PFSK-1 (cell line): ENCODE results near the gene KLHL2.

Source experiments
- FOXP2 ChIP-seq: optimal IDR thresholded peaks from 2 replicates; pipeline ENCODE3; 2011; ENCODE audit warnings: borderline replicate concordance, control low read depth, inconsistent platforms; ENCODE audit not compliant: insufficient read depth; ENCODE audit errors: extremely low read length, extremely low read depth
- POLR2AphosphoS5 ChIP-seq: IDR thresholded peaks from 2 replicates; pipeline ENCODE4 v1.6.1; 2012; ENCODE audit warnings: low read depth, mild to moderate bottlenecking, control low read depth, low read length, moderate library complexity
- SIN3A ChIP-seq: IDR thresholded peaks from 2 replicates; pipeline ENCODE4 v1.6.1; 2012; ENCODE audit warnings: mild to moderate bottlenecking, low read length, moderate library complexity, borderline replicate concordance; ENCODE audit not compliant: insufficient read depth
- TAF1 ChIP-seq: IDR thresholded peaks from 2 replicates; pipeline ENCODE4 v1.6.1; 2012; ENCODE audit warnings: low read length, control low read depth, borderline replicate concordance; ENCODE audit not compliant: insufficient read depth
- TF ChIP-seq, protein P1 (sequence below), 2 experiments: IDR thresholded peaks; 2 replicates each; pipeline versions ENCODE4 v1.6.1 to v1.8.0; 2011 to 2012; ENCODE audit warnings: low read depth in 2 of 2, low read length in 2 of 2, control low read depth in 1 of 2, inconsistent platforms in 1 of 2, mild to moderate bottlenecking in 1 of 2, moderate library complexity in 1 of 2; ENCODE audit not compliant: insufficient read depth in 1 of 2

The KLHL2 gene

DNA sequence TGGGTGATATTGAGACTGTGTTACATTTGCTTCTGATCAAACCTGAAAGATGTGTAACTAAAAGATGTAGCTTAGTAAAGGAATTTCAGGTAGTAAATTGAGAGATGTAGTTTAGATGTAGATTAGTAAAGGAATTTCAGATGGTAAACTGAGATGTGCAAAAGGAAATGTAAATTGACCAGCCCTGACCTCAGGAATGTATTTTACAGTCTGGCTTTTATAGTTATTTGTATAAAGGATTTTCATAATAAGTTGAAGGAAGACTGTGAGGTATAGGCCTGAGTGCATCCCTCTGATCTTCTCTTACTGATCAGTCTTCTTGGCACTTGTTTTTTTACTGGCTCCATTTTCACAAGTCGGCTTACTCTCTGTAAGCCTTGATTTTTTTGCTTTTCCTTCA is 3.2 kb downstream of the KLHL2 start:
- TF ChIP-seq, protein P1, sequence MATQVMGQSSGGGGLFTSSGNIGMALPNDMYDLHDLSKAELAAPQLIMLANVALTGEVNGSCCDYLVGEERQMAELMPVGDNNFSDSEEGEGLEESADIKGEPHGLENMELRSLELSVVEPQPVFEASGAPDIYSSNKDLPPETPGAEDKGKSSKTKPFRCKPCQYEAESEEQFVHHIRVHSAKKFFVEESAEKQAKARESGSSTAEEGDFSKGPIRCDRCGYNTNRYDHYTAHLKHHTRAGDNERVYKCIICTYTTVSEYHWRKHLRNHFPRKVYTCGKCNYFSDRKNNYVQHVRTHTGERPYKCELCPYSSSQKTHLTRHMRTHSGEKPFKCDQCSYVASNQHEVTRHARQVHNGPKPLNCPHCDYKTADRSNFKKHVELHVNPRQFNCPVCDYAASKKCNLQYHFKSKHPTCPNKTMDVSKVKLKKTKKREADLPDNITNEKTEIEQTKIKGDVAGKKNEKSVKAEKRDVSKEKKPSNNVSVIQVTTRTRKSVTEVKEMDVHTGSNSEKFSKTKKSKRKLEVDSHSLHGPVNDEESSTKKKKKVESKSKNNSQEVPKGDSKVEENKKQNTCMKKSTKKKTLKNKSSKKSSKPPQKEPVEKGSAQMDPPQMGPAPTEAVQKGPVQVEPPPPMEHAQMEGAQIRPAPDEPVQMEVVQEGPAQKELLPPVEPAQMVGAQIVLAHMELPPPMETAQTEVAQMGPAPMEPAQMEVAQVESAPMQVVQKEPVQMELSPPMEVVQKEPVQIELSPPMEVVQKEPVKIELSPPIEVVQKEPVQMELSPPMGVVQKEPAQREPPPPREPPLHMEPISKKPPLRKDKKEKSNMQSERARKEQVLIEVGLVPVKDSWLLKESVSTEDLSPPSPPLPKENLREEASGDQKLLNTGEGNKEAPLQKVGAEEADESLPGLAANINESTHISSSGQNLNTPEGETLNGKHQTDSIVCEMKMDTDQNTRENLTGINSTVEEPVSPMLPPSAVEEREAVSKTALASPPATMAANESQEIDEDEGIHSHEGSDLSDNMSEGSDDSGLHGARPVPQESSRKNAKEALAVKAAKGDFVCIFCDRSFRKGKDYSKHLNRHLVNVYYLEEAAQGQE (IDR thresholded peaks at IDR 0.05; ENCODE audit: insufficient read depth in 1 of 2, low read depth in 2 of 2, low read length in 2 of 2) = no peak
- no peak for TF ChIP-seq POLR2AphosphoS5
- no peak for TF ChIP-seq FOXP2
- no peak for TF ChIP-seq TAF1
- no peak for TF ChIP-seq SIN3A

DNA sequence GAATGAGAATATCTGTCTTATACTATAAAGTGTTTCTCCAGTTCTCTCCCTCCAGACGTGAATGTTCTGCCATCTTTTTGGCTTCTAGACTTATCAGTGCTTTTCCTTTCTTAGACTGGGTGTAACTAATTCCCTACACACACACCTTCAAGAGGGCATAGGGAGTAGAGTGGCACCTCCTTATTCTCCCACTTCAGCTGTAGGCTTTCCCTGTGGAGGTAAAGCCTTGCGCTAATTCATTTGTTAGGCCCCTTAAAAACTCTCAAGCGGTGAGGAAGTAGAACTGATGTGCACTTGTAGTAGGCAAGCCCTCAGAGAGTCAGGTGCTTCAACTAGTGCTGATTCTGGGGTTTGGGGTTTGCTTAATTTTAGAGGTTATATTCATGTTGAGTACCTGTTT is 10.0 kb downstream of the KLHL2 start:
- TF ChIP-seq POLR2AphosphoS5 = no peak
- TF ChIP-seq SIN3A = no peak
- TF ChIP-seq FOXP2 = no peak
- TF ChIP-seq, protein P1 (IDR thresholded peaks at IDR 0.05; ENCODE audit: insufficient read depth in 1 of 2, low read depth in 2 of 2, low read length in 2 of 2) = no peak
- no peak for TF ChIP-seq TAF1

DNA sequence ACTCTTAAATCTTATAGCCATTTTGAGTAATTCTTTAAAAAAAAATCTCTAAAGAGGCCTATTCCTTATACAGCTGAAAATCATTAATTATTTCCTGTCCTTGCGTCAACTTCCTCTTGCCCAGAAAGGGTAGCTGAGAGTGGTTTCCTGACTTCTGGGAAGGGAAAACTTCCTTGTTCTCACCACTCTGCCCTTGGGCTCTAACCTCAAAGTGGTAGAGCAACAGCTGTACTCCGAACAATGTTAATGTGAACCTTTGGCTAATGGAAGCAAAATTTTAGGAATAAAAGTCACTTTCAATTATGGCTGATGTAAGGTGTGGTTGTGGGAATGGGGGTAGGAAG is 15.3 kb downstream of the KLHL2 start:
- TF ChIP-seq, protein P1 (IDR thresholded peaks at IDR 0.05; ENCODE audit: insufficient read depth in 1 of 2, low read depth in 2 of 2, low read length in 2 of 2) = no peak
- no peak for TF ChIP-seq SIN3A

DNA sequence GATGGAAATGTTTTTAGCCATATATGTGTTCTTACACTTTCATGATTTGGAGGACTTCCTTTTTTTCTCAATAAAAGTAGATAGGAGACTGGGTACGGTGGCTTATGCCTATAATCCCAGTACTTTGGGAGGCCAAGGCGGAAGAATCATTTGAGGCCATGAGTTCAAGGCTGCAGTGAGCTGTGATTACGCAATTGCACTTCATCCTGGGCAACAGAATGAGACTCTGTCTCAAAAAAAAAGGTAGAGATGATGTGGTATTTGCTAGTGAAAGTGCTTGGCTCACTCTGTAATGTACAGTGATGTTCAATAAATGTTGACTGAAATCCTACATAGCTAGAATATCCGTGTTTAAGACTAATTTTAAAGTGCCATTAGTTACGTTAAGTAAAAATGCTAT is 27.4 kb downstream of the KLHL2 start:
- no peak for TF ChIP-seq FOXP2
- no peak for TF ChIP-seq POLR2AphosphoS5
- TF ChIP-seq, protein P1 (IDR thresholded peaks at IDR 0.05; ENCODE audit: insufficient read depth in 1 of 2, low read depth in 2 of 2, low read length in 2 of 2) = no peak
- no peak for TF ChIP-seq SIN3A
- no peak for TF ChIP-seq TAF1

DNA sequence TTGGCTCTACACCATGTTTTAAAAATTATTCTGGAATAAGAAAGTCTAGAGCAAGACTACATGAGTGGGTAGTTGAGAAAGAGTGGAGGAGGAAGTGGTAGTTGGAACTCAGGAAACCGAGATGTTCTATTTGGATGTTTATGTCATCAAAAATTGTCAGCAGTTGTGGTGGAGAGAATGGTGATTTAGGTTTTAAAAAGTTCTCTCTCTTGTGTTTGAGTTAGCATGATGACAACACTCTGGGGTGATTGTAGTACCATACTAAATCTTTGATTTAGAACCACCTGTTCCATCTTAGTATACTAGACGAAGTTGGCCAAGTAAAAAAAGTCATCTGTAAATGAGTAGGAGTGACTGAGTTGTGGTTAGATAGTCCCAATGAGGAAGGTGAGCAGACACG is 40.7 kb downstream of the KLHL2 start:
- TF ChIP-seq POLR2AphosphoS5 = no peak
- TF ChIP-seq FOXP2 = no peak
- TF ChIP-seq, protein P1 (IDR thresholded peaks at IDR 0.05; ENCODE audit: insufficient read depth in 1 of 2, low read depth in 2 of 2, low read length in 2 of 2) = no peak
- no peak for TF ChIP-seq SIN3A
- TF ChIP-seq TAF1 = no peak
